HG03558 (cell line): Measurements from ENCODE around the gene CHD9.
"Not testable (repeated sequence)": the region's sequence is repeated elsewhere in the genome, so short reads cannot be mapped to it uniquely, and the experiment has no call there.

Experiments used
- ATAC-seq: cut with Tn5 transposase; IDR thresholded peaks from one replicate; pipeline ENCODE4 v1.9.1; 2021; ENCODE audit warnings: moderate number of reproducible peaks; ENCODE audit not compliant: unreplicated experiment; ENCODE audit errors: extremely low read depth

CHD9 gene

DNA sequence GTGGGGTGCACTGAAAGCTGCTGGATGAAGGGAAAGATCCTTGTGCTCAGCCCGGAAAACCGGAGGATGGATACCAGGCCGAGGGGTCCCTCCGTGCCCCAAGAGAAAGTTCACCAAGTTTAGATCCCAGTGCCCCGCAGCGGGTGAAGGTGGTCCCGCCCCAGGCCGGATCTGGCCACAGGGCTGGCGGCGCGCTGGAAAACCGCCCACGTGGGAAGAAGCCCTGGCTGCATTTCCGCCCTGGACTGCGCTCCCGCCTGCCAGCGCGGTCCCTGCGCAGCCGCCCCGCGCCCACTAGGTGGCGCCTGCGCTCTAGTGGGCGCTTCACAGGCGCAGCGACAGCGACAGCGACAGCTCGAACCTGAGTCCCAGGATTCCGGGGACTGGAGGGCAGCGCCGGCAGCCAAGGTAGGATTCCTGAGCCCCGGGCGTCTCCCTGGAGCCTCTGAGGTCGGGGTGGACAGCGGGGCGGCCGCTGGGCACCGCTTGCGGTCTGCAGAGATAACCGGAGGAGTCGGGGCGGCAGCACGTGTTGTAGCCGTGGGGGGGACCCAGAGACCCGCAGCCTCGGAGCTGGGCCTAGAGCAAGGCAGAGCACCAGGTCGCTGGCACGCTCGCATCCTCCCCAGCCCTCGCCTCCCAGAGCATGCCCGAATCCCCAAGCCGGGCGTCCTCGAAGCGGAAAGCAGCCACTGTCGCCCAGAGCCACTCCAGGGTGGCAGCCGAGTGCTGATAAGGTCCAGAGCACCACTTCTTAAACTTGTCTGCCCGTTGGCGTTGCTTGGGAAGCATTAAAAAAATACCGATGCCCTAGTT is at the start of gene CHD9:
TSS of gene CHD9 (plus strand) at position 322 of the 816 bp plus-strand sequence. CDS start 101,099 bp downstream, outside the sequence.
- ATAC-seq: peak; percentile 52

GRCh38 chr16:53007095-53007494 is 47.7 kb upstream of the CHD9 start:
- no peak for ATAC-seq

GRCh38 chr16:53014287-53014686 is 40.5 kb upstream of the CHD9 start:
- ATAC-seq: no peak

DNA sequence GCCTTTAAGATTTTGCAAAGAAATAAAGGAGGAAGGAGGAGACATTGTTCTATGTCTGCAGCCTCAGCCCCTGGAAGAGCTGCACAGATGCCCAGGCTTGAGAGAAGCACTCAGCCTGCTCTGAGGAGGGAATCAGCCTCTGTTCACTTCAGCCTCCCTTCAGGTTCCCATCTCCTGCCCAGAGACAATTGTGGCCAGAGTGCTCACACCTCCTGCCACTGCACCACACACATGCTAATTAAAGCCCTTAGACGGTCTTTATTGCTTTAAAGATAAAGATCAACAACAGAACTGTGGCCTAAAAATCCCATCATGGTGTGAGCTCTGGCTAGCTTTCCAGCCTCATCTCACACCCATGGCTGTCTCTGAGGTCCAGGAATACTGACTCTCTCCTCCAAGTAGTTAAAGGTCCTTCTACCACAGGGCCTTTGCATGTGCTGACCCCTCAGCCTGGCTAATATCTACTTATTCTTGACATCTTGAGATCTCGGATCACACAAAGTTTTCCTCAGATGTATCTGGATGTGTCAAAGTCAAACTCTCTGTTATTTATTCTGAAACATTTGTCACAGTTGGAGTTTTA is 35.9 kb upstream of the CHD9 start:
- no peak for ATAC-seq

- ATAC-seq: no peak
Measured at GRCh38 chr16:53022374-53022773, 32.4 kb upstream of the CHD9 start.

DNA sequence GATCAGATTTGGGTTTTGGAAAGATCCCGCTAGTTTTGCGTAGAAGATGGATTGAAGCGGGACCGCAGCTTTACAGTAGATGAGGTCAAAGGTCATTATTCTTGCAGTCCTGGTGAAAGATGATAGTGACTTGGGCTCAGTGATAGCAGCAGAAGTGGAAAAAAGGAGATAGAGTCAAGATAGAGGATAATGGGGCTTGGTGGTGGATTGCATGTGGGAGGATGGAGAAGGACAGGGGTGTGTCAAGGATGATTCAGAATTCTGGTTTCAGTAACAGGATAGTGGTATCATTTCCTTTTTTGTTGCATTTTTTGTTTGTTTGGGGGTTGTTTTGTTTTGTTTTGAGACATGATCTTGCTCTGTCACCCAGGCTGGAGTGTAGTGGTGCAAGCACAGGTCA is 30.7 kb upstream of the CHD9 start:
- no peak for ATAC-seq

- ATAC-seq: no peak
Measured at GRCh38 chr16:53029971-53030370, 24.8 kb upstream of the CHD9 start.

GRCh38 chr16:53031323-53031942 is 23.4 kb upstream of the CHD9 start:
- ATAC-seq: no peak

- no peak for ATAC-seq
Measured at GRCh38 chr16:53034306-53034705, 20.5 kb upstream of the CHD9 start.

DNA sequence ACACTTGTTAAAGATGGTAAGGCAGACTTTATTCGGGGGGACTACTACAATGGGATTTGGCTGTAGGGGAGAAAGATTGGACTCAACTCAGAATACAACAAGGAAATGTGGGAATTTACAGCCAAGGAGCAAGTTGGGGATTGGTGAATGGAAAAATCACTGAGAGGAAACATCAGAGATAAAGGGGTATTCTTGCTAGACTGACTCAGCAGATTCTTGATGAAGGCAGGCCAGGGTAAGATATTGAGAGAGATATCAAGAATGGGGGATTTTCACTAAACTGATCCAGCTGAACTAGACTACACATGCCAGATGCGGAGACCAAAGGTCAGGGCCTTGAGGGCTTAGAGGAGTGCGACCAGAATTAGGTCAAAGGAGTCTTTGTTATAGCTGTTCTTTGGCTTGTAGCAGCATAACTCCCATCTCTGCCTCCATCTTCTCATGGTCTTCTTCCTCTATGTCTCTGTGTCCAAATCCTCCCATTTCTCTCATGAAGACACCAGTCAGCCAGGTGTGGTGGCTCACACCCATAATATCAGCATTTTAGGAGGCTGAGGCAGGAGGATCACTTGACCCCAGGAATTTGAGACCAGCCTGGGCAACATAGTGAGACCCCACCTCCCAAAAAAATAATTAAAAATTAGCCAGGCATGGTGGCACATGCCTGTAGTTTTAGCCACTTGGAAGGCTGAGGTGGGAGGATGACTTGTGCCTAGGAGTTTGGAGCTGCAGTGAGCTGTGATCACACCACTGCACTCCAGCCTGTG is 19.4 kb upstream of the CHD9 start:
- ATAC-seq: no peak

DNA sequence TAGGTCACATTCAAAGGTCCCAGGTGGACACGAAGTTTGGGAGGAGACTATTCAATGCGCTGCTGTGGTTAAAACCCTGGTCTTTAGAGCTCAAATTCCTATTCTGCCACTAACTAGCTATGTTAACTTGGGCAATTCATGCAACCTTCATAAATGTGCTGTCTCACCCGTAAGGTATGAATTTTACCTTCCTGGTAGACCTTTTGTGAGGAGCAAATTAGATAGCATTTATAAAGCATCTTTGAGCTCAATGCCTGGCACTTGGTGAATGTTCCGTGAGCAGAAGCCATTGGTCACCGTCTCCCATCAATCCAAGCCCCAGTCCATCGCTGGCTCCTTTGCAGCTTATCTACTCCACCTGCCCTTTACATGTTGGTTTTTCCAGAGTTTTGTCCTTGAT is 18.7 kb upstream of the CHD9 start:
- no peak for ATAC-seq

GRCh38 chr16:53036711-53037110 is 18.1 kb upstream of the CHD9 start:
- ATAC-seq: not testable (repeated sequence)

- no peak for ATAC-seq
Measured at GRCh38 chr16:53040788-53041187, 14.0 kb upstream of the CHD9 start.

DNA sequence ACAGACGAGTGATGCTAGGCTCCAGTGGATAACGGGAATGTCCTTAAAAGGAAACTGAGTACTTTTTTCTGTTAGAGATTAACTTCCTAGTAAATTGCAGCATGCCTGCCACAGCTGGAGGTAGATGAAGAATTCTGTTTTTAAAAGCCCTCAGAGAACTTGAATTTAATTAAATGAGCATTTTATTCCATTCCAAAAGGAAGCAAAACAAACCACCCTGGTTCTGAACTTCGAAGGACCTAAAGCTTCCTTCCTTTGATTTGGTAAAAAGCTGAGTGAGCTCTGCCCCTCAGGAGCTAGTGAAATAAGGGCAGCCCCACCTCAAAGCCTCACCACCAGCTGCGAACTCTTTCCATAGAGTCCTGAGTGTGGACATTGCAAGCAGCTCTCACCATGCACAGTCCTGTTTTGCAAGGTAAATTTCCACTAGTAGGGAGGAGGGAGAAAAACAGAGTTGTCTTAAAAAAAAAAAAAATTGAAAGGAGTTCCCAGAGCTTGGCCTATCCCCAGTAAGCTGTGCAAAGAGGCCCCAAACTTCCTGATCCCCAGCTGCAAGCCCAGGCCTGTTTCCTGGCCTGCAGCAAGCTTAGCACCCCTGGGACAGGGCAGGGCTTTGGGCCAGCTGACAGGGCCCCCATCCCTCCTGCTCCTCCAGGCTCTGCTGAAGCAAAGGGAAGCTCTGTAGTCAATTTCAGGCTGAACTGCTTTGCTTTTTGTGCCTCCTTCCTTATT is 13.3 kb upstream of the CHD9 start:
- peak; percentile 73 for ATAC-seq

- no peak for ATAC-seq
Measured at GRCh38 chr16:53042235-53042701, 12.5 kb upstream of the CHD9 start.

DNA sequence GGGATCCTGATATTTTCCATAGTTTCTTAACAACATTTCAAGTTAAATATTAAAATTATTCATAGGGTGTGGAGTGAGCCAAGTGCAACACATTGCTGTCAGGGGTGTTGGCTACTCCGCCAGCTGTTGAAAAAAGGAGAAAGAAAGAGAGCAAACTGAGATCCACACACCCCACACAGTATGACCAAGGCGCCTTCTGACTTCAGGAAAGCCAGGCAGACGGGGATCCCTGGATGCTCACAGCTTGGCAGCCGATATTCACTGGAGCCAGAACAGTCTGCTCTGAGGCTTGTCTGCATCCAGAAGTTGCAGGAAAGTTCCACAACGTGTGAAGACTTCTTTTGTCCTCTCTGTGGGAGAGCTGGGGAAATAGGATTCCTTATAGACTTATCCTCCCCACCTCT is 11.4 kb upstream of the CHD9 start:
- no peak for ATAC-seq

GRCh38 chr16:53043986-53044601 is 10.7 kb upstream of the CHD9 start:
- no peak for ATAC-seq

DNA sequence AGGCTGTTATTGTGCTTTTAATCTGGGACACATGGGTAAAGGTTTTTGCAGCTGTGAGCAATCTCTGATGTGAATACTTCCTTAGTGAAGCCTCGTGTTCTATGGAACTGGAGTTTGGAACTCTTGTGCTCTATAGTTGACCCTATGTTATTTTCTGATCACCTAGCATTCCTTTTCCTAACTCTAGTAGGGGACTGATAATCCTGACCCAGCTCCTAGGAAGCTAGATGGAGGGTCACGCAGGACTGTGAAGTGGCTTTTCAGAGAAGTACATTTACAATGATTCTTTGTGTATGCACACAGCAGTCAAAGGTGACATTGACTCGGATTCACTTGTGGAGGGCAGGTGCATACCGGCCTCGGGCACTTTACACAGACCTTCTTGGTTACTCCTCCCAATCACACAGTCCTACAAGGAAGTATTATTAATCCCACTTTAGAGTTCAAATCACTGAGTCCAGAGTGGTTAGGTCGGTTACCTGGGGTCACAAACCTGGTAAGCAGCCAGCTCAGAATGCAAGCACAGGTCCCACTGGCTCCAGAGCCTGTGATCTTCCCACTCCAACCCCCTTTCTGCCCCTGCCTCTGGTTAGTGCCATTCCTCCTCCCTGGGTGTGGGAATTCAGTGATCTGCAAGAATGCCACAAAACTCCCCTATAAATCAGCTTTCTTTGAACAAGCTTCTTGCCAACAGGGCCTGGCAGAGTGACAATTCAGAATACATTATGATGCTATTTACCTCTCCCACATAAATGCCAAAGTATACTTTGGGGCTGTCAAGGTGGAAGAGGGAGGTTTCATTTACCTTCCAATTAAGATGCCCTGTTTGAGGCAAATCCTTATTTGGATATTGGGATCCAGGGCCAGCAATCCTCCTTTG is 9.2 kb upstream of the CHD9 start:
- no peak for ATAC-seq

GRCh38 chr16:53047515-53047914 is 7.3 kb upstream of the CHD9 start:
- ATAC-seq: not testable (repeated sequence)
